ENCODE data around the gene PSME1. TPM values are rescaled to one million over a fixed set of nuclear protein-coding genes. Genes with fewer than 3 reads are reported as not detected.

PSME1 gene
- total RNA-seq, 5 donors from 2014 or later (not counting 1 experiment from before 2014, with no cell fraction given) = 221 to 291 (median 259) TPM

DNA sequence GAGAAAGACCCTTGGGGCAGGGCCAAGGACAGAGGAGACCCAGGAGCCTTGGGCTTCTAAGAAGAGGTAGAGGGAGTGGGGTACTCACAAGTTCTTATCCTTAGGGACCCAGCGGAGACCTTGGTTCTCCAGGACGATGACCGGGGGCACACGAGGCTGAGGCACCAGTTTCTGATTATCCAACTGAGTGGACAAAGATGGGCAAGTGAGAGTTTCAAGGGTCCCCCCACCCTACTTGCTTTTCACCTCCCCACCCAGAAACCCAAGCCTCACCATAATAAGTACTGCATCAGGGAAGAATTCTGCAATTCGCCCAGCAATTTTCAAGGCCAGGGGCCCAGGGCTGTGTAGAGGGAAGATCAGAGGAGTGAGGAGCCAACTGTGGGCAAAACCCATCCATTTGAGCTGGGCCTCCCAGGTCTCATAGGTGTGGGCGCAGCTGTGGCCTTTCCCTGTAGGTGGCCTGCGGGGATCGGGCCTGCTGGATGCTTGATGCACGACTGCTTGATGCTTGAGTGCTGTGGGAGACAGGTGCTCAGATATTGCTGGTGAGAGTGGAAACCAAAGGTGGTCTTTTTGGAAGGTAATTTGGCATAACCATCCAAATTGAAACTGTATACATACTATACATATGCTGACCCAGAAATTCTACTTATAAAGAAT lies 3.4 kb downstream of the PSME1 start:
- H3K4me3 Mint-ChIP-seq = peak overlapping the region; percentile 62 to 97 (median 70)
- H3K4me1 ChIP-seq (ENCODE audit: control insufficient read depth in 1 of 2, extremely low read depth in 1 of 2, insufficient read depth in 2 of 2, low read length in 2 of 2) = peaks cover 17 to 63% of the 10 kb centered on the region in 2 experiments
- WGBS (ENCODE audit: insufficient coverage) = 57% methylated on average over 1 of the region's 9 CpGs
- H3K9me3 Mint-ChIP-seq = no peaks in the 10 kb centered on the region
- CTCF ChIA-PET = no interaction called here
- no peaks in the 10 kb centered on the region for H3K27me3 Mint-ChIP-seq
- H3K27ac ChIP-seq (ENCODE audit: low read length) = no peak overlapping the region
- peak overlapping the region; percentile 57 to 70 for H3K27ac Mint-ChIP-seq
- ATAC-seq (replicated peaks in 1 of 4) (no peak), DNase-seq (peak in 1 of 35 experiments; percentile 30)
- POLR2A ChIA-PET = interaction anchor here in 1 of 2 donors (0.5 kb wide), 1 partner anchor 50 kb away, joined by 3 read pairs; no protein-coding TSS in a partner anchor
- H3K36me3 ChIP-seq (ENCODE audit: control insufficient read depth in 2 of 2, extremely low read depth in 1 of 2, insufficient read depth in 1 of 2, low read length in 1 of 2) = peaks cover 19 to 43% of the 10 kb centered on the region in 2 donors
- H3K4me1 Mint-ChIP-seq = peaks cover 68 to 74% (median 72%) of the 10 kb centered on the region in 3 donors
- H3K4me3 ChIP-seq (ENCODE audit: control insufficient read depth in 1 of 2, extremely low read depth in 1 of 2, low read length in 1 of 2) = no peak overlapping the region
- H3K36me3 Mint-ChIP-seq = peaks cover 30% of the 10 kb centered on the region
- no peaks in the 10 kb centered on the region for H3K27me3 ChIP-seq (replicated peaks in 1 of 2; ENCODE audit: control insufficient read depth in 2 of 2, extremely low read depth in 1 of 2, insufficient read depth in 2 of 2, low read length in 1 of 2)
- H3K9me3 ChIP-seq = no peaks in the 10 kb centered on the region

- Histone ChIP-seq H3K36me3 (ENCODE audit: control insufficient read depth in 2 of 2, extremely low read depth in 1 of 2, insufficient read depth in 1 of 2, low read length in 1 of 2) (peaks cover 19 to 51% of the 10 kb centered on the region in 2 donors), H3K4me1 (ENCODE audit: control insufficient read depth in 1 of 2, extremely low read depth in 1 of 2, insufficient read depth in 2 of 2, low read length in 2 of 2) (peaks cover 22 to 72% of the 10 kb centered on the region in 2 experiments), H3K27ac (ENCODE audit: low read length) (peak within 1 kb of the TSS; percentile 63), H3K9me3 (no peaks in the 10 kb centered on the region), H3K4me3 (ENCODE audit: control insufficient read depth in 1 of 2, extremely low read depth in 1 of 2, low read length in 1 of 2) (peak within 1 kb of the TSS; percentile 69 to 90), H3K27me3 (replicated peaks in 1 of 2; ENCODE audit: control insufficient read depth in 2 of 2, extremely low read depth in 1 of 2, insufficient read depth in 2 of 2, low read length in 1 of 2) (no peaks in the 10 kb centered on the region)
- Mint-ChIP-seq H3K4me1 (peaks cover 80 to 84% (median 82%) of the 10 kb centered on the region in 3 donors), H3K4me3 (peak within 1 kb of the TSS; percentile 85 to 97 (median 88)), H3K27ac (peak within 1 kb of the TSS; percentile 90 to 92), H3K9me3 (no peaks in the 10 kb centered on the region), H3K36me3 (peaks cover 33% of the 10 kb centered on the region), H3K27me3 (no peaks in the 10 kb centered on the region)
- DNase-seq = peak; percentile 98 to 100 (median 99)
- peak; percentile 90 to 93 (median 90) for ATAC-seq (replicated peaks in 1 of 4)
- under 1% methylated on average over 61 of the region's 65 CpGs for WGBS (ENCODE audit: insufficient coverage)
- ChIA-PET CTCF (interaction anchor here (0.6 to 2.2 kb wide), 5 partner anchors 20 to 167 kb away, joined by 3 to 13 read pairs (median 7); partner anchors contain the start of genes CIDEB (in 1 of the 2), DCAF11 (in 1 of the 2), IRF9 (in 1 of the 2) and NRL (in 1 of the 2)), POLR2A (interaction anchor here (0.5 to 1.0 kb wide), 8 partner anchors 20 to 1046 kb away, joined by 3 to 15 read pairs (median 4); partner anchors contain the start of genes ACIN1 (in 1 of the 2), C14orf119 (in 1 of the 2), DCAF11 (in 1 of the 2) and IRF9 (in 1 of the 2))
Measured at GRCh38 chr14:24141097-24141880, 5.3 kb downstream of the PSME1 start, which contains the start of gene EMC9. EMC9 (minus strand) TSS chr14:24141591; CDS start chr14:24141304, 287 bp downstream.

DNA sequence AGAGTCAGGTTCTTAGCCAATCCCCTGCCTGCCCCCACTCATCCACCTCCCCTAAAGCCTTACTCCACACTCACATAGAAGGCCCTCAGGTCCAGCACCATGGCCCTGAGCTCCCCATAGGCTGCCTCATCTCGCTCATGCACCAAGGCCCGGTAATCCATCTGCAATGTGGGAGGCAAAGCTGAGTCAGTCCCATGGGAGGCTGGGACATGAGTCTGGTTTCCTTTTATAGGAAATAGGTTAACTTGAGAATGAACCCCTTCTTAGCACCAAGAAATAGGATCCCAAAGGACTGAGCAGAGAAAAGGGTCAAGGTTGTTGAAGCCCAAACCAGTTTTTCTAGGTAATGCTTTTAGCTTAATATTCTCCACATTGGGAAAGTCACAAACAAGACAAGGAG lies 7.5 kb downstream of the PSME1 start:
- no peaks in the 10 kb centered on the region for H3K9me3 ChIP-seq
- no peak for ATAC-seq (replicated peaks in 1 of 4)
- H3K4me1 Mint-ChIP-seq = peaks cover 69 to 77% (median 73%) of the 10 kb centered on the region in 3 donors
- no peaks in the 10 kb centered on the region for H3K27me3 ChIP-seq (replicated peaks in 1 of 2; ENCODE audit: control insufficient read depth in 2 of 2, extremely low read depth in 1 of 2, insufficient read depth in 2 of 2, low read length in 1 of 2)
- H3K4me3 ChIP-seq (ENCODE audit: control insufficient read depth in 1 of 2, extremely low read depth in 1 of 2, low read length in 1 of 2) = no peak overlapping the region
- H3K27ac ChIP-seq (ENCODE audit: low read length) = no peak overlapping the region
- H3K36me3 Mint-ChIP-seq = peaks cover 27% of the 10 kb centered on the region
- peak overlapping the region; percentile 39 to 46 for H3K27ac Mint-ChIP-seq
- WGBS (ENCODE audit: insufficient coverage) = no CpG with 5 or more reads among the region's 2 CpGs
- peaks cover 23 to 59% of the 10 kb centered on the region in 2 experiments for H3K4me1 ChIP-seq (ENCODE audit: control insufficient read depth in 1 of 2, extremely low read depth in 1 of 2, insufficient read depth in 2 of 2, low read length in 2 of 2)
- DNase-seq = no peak
- ChIA-PET POLR2A (no interaction called here), CTCF (interaction anchor here in 1 of 2 donors (1.4 kb wide), 1 partner anchor 29 kb away, joined by 3 read pairs; the partner anchor contains the start of genes DCAF11 and NRL)
- H3K36me3 ChIP-seq (ENCODE audit: control insufficient read depth in 2 of 2, extremely low read depth in 1 of 2, insufficient read depth in 1 of 2, low read length in 1 of 2) = peaks cover 15 to 36% of the 10 kb centered on the region in 2 donors
- peak overlapping the region in 2 of 3 donors; percentile 24 to 85 for H3K4me3 Mint-ChIP-seq
- H3K27me3 Mint-ChIP-seq = no peaks in the 10 kb centered on the region
- H3K9me3 Mint-ChIP-seq = no peaks in the 10 kb centered on the region

GRCh38 chr14:24144451-24144850 lies 8.5 kb downstream of the PSME1 start:
- CTCF ChIA-PET = interaction anchor here in 1 of 2 donors (0.6 kb wide), 1 partner anchor 41 kb away, joined by 3 read pairs; no protein-coding TSS in a partner anchor

GRCh38 chr14:24145219-24145618 lies 9.2 kb downstream of the PSME1 start:
- ChIA-PET CTCF (interaction anchor here (0.5 to 2.7 kb wide), 4 partner anchors 16 to 666 kb away, joined by 3 to 30 read pairs (median 16); partner anchors contain the start of genes DCAF11 (in 1 of the 2), IRF9 (in 1 of the 2), NRL (in 1 of the 2) and TINF2 (in 1 of the 2)), POLR2A (interaction anchor here in 1 of 2 donors (0.6 to 1.1 kb wide), 3 partner anchors 9 to 31 kb away, joined by 3 to 4 read pairs (median 4); partner anchors contain the start of genes DCAF11, IRF9, NRL and PSME1)
- Histone ChIP-seq H3K9me3 (no peaks in the 10 kb centered on the region), H3K36me3 (ENCODE audit: control insufficient read depth in 2 of 2, extremely low read depth in 1 of 2, insufficient read depth in 1 of 2, low read length in 1 of 2) (peaks cover 5 to 43% of the 10 kb centered on the region in 2 donors), H3K27ac (ENCODE audit: low read length) (peak overlapping the region; percentile 82), H3K4me1 (ENCODE audit: control insufficient read depth in 1 of 2, extremely low read depth in 1 of 2, insufficient read depth in 2 of 2, low read length in 2 of 2) (peaks cover 19 to 60% of the 10 kb centered on the region in 2 experiments), H3K27me3 (replicated peaks in 1 of 2; ENCODE audit: control insufficient read depth in 2 of 2, extremely low read depth in 1 of 2, insufficient read depth in 2 of 2, low read length in 1 of 2) (no peaks in the 10 kb centered on the region), H3K4me3 (ENCODE audit: control insufficient read depth in 1 of 2, extremely low read depth in 1 of 2, low read length in 1 of 2) (no peak overlapping the region)
- H3K27me3 Mint-ChIP-seq = no peaks in the 10 kb centered on the region
- peak overlapping the region; percentile 95 to 99 for H3K27ac Mint-ChIP-seq
- no peak for ATAC-seq (replicated peaks in 1 of 4)
- H3K4me3 Mint-ChIP-seq = peak overlapping the region; percentile 96 to 99 (median 97)
- H3K9me3 Mint-ChIP-seq = no peaks in the 10 kb centered on the region
- no peak for DNase-seq
- peaks cover 69 to 73% (median 73%) of the 10 kb centered on the region in 3 donors for H3K4me1 Mint-ChIP-seq
- WGBS (ENCODE audit: insufficient coverage) = no CpG with 5 or more reads among the region's 2 CpGs
- peaks cover 27% of the 10 kb centered on the region for H3K36me3 Mint-ChIP-seq

More at GRCh38 chr14:24144451-24144850, 8.5 kb downstream of the PSME1 start:
- WGBS (ENCODE audit: insufficient coverage) = 100% methylated on average over 1 of the region's 1 CpG
- Histone ChIP-seq H3K27me3 (replicated peaks in 1 of 2; ENCODE audit: control insufficient read depth in 2 of 2, extremely low read depth in 1 of 2, insufficient read depth in 2 of 2, low read length in 1 of 2) (no peaks in the 10 kb centered on the region), H3K4me3 (ENCODE audit: control insufficient read depth in 1 of 2, extremely low read depth in 1 of 2, low read length in 1 of 2) (no peak overlapping the region), H3K4me1 (ENCODE audit: control insufficient read depth in 1 of 2, extremely low read depth in 1 of 2, insufficient read depth in 2 of 2, low read length in 2 of 2) (peaks cover 23 to 59% of the 10 kb centered on the region in 2 experiments), H3K27ac (ENCODE audit: low read length) (no peak overlapping the region), H3K9me3 (no peaks in the 10 kb centered on the region), H3K36me3 (ENCODE audit: control insufficient read depth in 2 of 2, extremely low read depth in 1 of 2, insufficient read depth in 1 of 2, low read length in 1 of 2) (peaks cover 7 to 36% of the 10 kb centered on the region in 2 donors)
- Mint-ChIP-seq H3K27ac (peak overlapping the region; percentile 76 to 79), H3K4me3 (peak overlapping the region in 2 of 3 donors; percentile 22 to 28), H3K4me1 (peaks cover 69 to 77% (median 73%) of the 10 kb centered on the region in 3 donors), H3K27me3 (no peaks in the 10 kb centered on the region), H3K36me3 (peaks cover 24% of the 10 kb centered on the region), H3K9me3 (no peaks in the 10 kb centered on the region)
- ATAC-seq (replicated peaks in 1 of 4) (no peak), DNase-seq (no peak)
- POLR2A ChIA-PET = no interaction called here
